NCI-H2227 treated with DMSO at 0.1 percent for 48 hours (cell line): ENCODE measurements around the gene MCUB.
"Not testable (repeated sequence)": the region's sequence is repeated elsewhere in the genome, so short reads cannot be mapped to it uniquely, and the experiment has no call there.

Source experiments
- DNase-seq: peaks from one replicate; lab custom pipeline; 2025; lab: John Stamatoyannopoulos, UW

MCUB gene

DNA sequence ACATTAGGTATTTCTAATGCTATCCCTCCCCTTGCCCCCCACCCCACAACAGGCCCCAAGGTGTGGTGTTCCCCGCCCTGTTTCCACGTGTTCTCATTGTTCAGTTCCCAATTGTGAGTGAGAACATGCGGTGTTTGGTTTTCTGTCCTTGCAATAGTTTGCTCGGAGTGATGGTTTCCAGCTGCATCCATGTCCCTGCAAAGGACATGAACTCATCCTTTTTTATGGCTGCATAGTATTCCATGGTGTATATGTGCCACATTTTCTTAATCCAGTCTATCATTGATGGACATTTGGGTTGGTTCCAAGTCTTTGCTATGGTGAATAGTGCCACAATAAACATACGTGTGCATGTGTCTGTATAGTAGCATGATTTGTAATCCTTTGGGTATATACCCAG is 20.0 kb downstream of the MCUB start:
- not testable (repeated sequence) for DNase-seq

DNA sequence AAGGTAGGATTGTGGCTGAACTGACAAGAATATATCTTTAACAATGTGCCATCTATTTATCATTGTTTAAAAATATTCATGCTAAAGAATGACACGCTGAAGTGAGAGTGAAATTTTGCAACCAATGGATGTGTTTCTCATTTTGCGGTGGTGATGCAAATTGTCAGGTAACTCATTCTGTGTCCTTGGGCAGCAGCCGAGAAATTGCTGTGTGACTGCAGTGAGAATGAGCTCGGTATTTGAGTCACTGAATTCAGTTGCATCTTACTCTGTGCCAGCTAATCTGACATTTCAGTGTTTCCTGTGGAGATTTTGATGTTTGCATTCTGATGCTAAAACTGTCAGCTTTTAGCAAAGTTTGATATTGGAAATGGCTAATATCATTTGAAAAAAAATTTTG is 28.1 kb downstream of the MCUB start:
- no peak for DNase-seq

DNA sequence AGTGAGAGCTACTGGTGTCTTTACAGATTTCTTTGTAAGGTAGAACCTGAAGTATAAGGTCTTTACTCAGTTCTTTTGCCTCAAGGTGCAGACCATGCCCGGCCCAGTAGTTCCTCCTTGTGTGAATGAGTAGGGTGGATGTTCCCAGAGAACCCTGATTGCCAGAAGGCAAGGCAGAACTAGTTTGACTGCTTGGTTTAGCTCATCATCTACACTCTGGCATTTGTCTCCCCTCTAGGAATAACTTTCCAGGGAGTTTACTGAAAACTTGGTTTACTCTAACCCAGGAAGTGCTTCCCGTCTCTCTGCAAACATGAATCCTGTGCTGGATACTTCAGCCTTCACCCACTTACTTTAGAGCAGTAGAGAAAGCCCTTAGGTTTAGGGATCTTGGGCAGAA is 29.1 kb downstream of the MCUB start:
- no peak for DNase-seq

DNA sequence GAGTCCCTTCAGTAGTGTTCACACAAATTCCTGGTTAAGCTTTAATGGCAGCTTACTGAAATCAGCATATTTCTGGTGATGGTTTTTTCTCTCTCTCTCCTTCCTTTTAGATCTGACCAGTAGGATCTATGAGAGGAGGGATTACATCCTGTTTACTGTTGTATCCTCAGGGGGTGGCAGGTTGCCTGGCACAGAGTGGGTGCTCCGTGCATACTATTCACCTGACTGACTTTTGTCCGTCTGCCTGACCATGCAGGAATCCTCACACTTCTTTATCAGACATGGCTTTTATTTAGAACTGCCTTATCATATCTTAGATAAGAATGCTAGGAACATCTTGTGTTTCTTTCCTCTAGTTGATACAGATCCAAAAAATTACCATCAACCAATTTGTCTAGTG is 29.6 kb downstream of the MCUB start:
- no peak for DNase-seq

DNA sequence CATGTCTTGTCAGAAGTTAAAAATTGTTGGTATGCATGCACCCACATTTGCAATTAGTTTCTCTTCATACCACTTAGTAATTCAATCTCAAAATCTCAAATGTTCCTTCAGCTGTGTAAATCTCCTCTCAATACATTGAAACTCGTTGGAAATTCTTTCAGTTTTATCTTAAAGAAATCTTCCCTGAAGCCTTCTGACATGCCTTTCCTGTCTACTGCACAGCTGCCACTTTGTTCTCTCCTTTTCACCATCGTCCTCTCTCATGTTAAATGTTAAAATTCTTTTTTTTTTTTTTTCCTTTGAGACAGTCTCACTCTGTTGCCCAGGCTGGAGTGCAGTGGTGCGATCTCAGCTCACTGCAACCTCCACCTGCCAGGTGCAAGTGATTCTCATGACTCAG is 30.9 kb downstream of the MCUB start:
- DNase-seq: no peak

DNA sequence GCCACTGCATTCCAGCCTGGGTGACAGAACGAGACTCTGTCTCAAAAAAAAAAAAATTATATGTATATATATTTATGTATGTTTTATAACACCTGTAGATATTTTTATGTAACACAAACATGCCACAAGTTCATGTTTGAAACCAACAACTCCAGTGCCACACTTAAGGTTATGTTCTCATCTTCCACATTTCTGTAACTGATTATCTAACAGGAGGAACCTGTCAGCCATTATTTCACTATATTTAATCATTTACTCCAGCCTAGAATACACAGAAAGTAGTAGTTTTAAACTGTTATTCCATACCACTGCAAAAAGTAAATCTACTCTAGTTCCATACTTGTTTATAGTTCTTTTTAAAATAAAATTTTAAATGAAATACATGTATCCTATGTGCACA is 32.3 kb downstream of the MCUB start:
- no peak for DNase-seq

DNA sequence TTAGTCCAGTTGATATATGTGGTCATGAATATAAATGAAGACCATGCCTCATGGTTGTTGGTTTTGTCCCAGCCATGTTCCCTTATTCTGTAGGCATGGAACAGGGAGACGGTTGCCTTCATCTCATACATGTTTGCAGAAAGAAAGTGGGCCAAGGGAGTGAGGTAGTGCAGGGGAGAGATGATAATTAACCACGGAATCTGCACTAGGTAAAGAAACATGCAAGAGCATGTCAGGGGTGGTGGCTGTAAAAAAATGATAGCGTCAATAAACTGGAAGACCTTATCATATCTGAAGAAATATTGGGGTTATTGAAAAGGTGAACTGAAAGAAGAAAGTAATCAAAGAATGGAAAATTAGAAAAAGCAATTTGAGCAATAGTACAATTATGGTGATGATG is 35.1 kb downstream of the MCUB start:
- DNase-seq: not testable (repeated sequence)

DNA sequence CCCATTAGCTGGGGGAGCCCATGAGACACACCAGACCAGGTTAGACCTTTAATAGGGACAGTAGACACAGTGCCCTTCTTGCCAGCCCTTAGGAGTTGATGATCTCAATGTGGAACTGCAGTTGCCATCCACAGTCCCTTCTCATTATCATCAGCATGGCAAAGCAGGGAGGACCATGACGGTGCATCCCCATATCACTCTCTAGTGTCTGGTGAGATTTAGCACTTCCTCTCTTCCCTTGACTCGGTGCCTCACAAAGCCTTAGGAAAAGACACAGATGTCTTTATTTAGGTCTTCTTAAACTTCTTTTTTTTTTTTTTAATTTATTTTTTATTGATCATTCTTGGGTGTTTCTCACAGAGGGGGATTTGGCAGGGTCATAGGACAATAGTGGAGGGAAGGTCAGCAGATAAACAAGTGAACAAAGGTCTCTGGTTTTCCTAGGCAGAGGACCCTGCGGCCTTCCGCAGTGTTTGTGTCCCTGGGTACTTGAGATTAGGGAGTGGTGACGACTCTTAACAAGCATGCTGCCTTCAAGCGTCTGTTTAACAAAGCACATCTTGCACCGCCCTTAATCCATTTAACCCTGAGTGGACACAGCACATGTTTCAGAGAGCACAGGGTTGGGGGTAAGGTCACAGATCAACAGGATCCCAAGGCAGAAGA is 36.5 kb downstream of the MCUB start:
- not testable (repeated sequence) for DNase-seq

DNA sequence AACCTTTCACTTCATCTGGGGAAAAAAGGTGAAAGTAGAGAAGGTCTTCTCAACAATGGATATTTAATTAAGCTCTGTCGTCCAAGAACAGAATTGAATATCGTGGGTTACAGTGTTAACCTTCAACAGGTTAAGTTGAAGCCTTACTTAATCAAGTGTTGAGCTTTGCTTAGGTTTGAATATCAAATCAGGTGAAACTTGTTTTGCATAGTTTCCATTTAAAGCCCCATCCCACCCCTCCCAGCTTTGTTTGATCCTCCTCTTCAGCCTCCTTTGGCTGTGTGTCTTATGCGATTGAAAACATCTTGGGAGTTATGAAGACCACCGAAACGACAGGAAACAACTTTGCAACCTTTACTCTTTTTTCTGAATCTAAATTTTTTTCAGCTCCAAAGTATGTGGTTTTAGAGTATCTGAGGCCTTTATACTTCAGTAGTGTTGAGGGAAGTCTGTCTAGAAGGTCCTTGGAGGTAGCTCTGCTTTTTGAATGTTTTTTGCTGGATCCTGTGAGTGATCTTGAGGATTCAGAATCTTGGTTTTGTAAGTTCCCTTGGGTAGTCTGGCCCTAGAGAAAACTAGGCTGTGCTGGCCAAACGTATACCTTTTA is 39.1 kb downstream of the MCUB start:
- no peak for DNase-seq

DNA sequence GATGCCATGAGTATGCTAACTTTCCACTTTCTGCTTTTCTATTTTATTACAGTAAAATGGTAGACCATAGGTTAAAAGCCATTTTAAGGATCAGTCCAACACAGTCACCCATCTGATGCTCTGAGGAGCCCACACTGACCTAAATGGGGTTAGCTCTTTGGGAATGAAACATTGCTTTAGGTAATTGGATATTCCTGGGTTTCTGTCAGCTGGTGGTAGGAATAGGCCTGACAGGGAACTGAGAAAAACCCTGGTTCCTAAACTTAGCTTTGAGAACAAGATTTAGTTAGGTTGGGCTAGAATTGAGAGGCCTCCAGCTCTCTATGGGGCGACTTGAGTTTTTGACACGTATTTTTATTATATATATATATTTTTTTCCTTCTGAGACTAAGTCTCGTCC is 40.4 kb downstream of the MCUB start:
- no peak for DNase-seq

DNA sequence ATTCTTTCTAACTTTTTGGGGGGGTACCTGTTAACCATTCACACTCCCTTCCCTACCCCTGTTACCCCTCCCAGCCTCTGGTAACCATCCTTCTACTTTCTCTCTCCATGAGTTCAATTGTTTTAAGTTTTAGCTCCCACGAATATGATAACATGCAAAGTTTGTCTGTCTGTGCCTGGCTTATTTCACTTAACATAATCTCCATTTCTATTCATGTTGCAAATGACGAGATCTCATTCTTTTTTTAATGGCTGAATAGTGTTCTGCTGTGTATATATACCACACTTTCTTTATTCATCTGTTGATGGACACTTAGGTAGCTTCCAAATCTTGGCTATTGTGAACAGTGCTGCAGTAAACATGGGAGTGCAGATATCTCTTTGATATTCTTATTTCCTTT is 41.3 kb downstream of the MCUB start:
- no peak for DNase-seq

DNA sequence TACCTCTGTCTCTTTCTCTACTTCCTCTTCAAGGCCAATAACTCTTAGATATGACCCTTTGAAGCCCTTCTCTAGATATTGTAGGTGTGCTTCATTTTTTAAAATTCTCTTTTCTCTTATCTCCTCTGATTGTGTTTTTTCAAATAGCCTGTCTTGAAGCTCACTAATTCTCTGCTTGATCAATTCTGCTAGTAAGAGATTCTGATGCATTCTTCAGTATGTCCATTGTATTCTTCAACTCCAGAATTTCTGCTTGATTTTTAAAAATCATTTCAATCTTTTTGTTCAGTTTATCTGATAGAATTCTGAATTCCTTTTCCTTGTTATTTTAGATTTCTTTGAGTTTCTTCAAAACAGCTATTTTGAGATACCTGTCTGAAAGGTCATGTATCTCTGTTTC is 47.9 kb downstream of the MCUB start:
- DNase-seq: no peak

DNA sequence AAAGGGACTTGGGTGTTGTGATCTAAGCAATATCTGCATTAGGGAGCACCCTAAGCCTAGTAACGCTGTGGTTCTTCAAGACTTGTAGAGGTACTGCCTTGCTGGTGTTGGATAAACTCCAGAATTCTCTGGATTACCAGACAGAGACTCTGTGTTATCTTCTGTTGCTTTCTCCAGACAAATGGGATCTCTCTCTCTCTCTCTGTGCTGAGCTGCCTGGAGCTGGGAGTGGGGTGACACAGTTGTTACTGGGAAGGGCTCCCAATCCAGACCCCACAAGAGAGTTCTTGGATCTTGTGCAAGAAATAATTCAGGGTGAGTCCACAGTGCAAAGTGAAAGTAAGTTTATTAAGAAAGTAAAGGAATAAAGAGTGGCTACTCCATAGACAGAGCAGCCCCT is 48.8 kb downstream of the MCUB start:
- no peak for DNase-seq

DNA sequence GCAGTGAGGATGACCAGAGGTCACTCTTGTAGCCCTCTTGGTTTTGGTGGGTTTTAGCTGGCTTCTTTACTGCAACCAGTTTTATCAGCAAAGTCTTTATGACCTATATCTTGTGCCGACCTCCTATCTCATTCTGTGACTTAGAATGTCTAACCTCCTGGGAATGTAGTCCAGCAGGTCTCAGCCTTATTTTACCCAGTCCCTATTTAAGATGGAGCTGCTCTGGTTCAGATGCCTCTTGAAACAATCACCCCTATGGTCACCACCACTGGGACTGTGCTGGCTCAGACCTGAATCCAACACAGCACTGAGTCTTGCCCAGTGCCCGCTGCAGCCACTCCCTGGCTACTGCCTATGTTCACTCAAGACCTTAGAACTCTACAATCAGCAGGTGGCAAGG is 49.4 kb downstream of the MCUB start:
- no peak for DNase-seq

DNA sequence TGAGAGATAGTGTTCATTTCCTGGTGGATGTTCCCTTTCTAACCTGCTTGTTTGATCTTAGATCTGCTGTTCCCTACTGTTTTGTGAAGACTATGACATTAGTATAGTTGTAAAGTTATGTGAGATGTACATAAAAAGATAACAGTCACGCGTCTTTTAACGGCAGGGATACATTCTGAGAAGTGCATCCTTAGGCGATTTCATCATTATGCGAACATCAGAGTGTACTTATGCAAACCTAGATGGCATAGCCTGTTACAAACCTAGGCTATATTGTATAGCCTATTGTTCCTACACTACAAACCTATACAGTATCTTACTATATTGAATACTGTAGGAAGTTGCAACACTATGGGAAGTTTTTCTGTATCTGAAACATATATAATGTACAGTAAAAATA is 50.4 kb downstream of the MCUB start:
- DNase-seq: no peak

DNA sequence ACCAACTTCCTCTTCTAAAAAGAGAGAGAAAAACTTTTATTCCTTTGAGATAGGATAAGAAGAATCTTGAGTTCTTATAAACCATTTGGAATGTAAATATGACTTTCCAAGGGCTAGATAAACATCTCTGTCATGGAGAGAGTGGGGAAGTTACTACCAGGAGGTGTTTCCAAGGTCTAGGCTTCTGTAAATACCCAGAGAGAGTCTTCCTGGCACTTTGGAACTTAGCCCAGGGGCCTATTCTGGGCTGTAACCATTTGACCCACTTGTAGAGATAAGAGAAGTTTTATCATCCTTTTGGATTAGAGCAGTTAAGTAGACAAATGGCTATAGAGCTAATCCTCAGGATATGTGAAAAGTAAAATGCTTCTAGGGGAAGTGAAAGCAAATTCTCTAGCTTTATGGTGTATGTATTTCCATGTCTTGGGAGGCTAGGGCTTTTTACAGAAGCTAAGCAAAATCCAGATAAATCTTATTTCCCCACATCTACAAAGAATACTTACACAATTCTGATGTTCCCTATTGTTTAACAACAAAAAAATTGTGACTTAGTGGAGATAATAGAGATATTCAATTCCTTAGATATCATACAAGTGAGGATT is 51.1 kb downstream of the MCUB start:
- DNase-seq: no peak

DNA sequence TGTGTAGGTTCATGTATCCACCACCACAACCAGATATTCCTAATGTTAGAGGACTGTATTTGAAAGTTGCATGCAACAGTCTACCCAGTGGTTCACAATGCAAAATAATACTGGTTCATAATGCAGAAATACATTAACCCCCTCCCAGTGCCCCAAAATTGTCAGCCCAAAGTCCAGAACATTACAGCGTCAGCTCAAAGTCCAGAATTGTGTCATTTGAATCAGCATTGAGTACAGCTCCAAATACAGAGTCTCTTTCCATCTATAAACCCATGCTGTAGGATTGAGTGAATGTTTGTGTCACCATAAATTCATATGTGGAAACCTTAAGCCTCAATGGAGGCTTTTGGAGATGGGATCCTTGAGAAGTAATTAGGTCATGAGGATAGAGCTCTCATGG is 54.0 kb downstream of the MCUB start:
- DNase-seq: no peak

DNA sequence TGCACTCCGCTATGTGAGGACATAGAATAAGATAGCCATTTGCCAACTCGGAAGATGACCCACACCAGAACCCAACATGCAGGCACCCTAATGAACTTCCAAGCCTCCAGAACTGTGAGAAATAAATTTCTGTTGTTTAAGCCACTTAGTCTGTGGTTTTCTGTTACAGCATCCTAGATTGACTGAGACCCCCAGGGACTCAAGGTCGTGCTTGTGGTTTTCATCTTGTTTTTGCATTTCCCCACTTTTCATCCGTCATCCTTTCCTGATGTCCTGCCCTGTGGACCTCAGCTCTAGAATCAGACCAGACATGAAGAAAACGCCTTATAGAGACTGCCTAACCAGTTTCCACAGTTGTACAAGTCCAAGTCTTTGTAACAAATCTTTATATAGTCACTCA is 54.4 kb downstream of the MCUB start:
- DNase-seq: peak; percentile 26

DNA sequence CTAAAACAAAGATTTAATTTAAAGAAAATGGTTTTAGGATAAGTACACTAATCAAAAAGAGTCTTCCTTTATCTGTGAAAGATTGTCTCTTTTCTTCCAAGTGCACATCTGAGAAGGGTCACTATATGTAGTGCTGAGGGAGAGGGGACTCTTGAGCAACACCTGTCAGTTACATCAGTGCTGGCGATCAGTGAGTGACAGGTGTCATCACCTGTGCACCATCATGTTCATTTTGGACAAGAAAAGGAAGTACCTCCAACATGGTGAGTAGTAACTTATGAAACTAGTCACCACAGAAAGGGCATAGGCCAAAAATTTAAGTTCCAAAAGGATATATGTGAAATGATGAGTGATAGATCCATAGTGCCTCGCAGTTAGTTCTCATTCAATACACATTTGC is 55.7 kb downstream of the MCUB start:
- DNase-seq: no peak

DNA sequence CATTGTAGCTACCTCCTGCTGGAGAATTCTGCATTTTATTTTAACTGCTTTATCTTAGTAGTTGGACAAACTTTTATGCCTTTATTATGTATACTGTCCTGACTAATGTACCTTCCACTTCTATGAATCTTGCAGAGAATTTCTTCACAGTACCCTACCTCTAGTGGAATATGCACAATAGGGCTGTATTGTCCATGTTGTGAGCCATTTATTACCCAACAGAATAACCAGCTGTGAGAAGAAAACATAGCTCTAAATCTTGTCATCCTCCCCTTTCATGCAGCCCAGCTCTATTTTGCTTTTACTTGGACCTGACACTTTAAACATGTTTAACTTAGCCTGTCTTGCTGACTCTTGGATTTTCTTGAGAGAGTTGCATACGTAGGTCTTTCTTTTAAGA is 56.2 kb downstream of the MCUB start:
- DNase-seq: no peak

DNA sequence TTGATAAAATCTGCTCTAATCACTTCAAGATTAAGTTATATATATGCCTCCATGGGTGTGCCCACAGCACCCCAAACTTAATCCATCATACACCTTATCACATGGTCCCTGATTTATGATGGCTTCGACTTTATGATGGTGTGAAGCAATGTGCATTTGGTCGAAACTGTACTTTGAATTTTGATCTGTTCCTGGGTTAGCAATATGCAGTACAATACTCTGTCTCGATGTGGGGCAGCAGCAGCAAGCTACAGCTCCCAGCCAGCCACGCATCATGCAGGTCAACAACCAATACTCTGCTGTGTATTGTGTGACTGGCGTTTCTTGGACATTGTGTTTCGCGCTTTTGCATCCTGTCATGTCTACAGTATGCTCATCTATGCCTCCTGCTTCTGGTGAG is 62.6 kb downstream of the MCUB start:
- no peak for DNase-seq

DNA sequence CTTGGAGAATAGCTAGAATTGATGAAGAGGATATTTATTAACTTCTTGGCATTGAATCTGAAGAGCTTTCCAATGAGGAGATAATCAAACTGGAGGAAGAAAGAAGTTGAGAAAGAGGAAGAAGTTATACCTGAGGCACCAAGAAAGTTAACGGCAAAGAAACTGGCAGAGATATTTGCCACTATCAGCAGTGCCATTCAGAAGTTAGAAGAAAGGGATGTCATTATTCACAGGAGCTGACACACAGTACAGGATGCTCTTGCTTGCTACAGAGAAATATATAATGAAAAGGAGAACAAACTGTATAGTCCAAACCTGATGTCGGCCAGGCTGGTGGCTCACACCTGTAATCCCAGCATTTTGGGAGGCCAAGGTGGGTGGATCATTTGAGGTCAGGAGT is 64.5 kb downstream of the MCUB start:
- DNase-seq: no peak

DNA sequence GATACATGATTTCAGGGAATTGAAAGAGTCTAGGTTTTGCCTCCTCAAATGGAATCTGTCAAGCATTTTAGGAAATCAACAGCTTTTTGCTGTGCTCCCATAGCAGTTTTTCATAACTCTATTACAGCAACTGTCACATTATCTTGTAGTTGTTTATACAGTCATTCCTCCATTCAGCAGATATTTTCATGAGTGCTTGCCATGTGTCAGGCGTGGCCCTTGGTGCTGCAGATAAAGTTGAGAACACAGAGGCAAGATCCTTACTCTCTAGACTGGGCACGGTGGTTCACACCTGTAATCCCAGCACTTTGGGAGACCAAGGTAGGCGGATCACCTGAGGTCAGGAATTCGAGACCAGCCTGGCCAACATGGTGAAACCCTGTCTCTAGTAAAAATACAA is 67.3 kb downstream of the MCUB start:
- DNase-seq: no peak

DNA sequence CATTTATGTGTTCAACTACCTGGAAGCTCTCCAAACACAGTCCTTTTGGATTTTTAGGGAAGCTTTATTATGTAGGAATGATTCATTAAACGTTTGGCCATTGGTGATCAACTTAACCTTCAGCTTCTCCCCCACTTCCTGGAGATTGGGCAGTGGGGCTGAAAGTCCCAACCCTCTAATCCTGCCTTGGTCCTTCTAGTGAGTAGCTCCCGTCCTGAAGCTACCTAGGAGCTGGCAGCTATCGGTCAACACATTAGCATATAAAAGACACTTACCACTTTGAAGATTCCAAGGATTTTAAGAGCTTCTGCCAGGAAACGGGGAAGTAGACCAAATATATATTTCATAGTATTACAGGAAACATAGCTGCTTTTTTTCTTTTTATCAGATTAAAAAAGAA is 69.7 kb downstream of the MCUB start:
- no peak for DNase-seq
